H1 (cell line): ENCODE results near the gene HOXD10. TPM values are rescaled to one million over a fixed set of nuclear protein-coding genes. Genes with fewer than 3 reads are reported as not detected.

Experiments
- BCL11A ChIP-seq, 2 experiments: IDR thresholded peaks; one replicate each; pipeline ENCODE4 v1.6.1; 2011; ENCODE audit warnings: low read depth in 2 of 2, low read length in 2 of 2, mild to moderate bottlenecking in 2 of 2
- CBX5 ChIP-seq: fragments of 300-800, 300-1000 bp; sonication (generic); IDR thresholded peaks from 2 replicates; pipeline ENCODE4 v1.7.1; 2016; ENCODE audit warnings: antibody characterized with exemption, low read length, low read depth
- CBX8 ChIP-seq: fragments of 300-800, 300-1000 bp; sonication (generic); IDR thresholded peaks from 2 replicates; pipeline ENCODE4 v1.7.1; 2016; ENCODE audit warnings: low read depth, low read length, borderline replicate concordance
- CREB1 ChIP-seq: IDR thresholded peaks from 2 replicates; pipeline ENCODE4 v1.6.1; 2012; ENCODE audit warnings: inconsistent platforms
- CTBP2 ChIP-seq: IDR thresholded peaks from 2 replicates; pipeline ENCODE4 v1.7.0; 2011; ENCODE audit warnings: borderline replicate concordance, mild to moderate bottlenecking, moderate library complexity, mixed read lengths, low read length; ENCODE audit not compliant: insufficient read depth, insufficient read length
- EP300 ChIP-seq, 2 experiments: IDR thresholded peaks; 1 replicate in 1 of 2; 2 replicates in 1 of 2; pipeline ENCODE4 v1.6.1; 2011 to 2012; ENCODE audit warnings: low read depth in 2 of 2, low read length in 2 of 2, mild to moderate bottlenecking in 2 of 2, borderline replicate concordance in 1 of 2, inconsistent platforms in 1 of 2, moderate library complexity in 1 of 2
- EZH2 ChIP-seq: fragments of 200-600 bp; sonication (generic); IDR thresholded peaks from 2 replicates; pipeline ENCODE4 v1.7.1; 2012; ENCODE audit warnings: low read depth, mild to moderate bottlenecking, moderate library complexity, low read length, inconsistent platforms; ENCODE audit not compliant: severe bottlenecking
- GABPA ChIP-seq: IDR thresholded peaks from 2 replicates; pipeline ENCODE4 v1.6.1; 2011; ENCODE audit warnings: mild to moderate bottlenecking, low read length, moderate library complexity, borderline replicate concordance; ENCODE audit not compliant: insufficient read depth
- GTF2F1 ChIP-seq: IDR thresholded peaks from 2 replicates; pipeline ENCODE4 v1.6.1; 2012; ENCODE audit warnings: low read depth, low read length, improper control_type of control experiment, borderline replicate concordance
- KDM1A ChIP-seq: fragments of 200-600, 300-600 bp; sonication (generic); IDR thresholded peaks from 2 replicates; pipeline ENCODE4 v1.7.1; 2016; ENCODE audit warnings: mild to moderate bottlenecking, low read length, borderline replicate concordance
- KDM4A ChIP-seq: IDR thresholded peaks from one replicate; pipeline ENCODE4 v1.7.1; 2012; ENCODE audit warnings: low read depth, mild to moderate bottlenecking, moderate library complexity, low read length, inconsistent platforms; ENCODE audit not compliant: severe bottlenecking
- POLR2A ChIP-seq, 2 experiments: IDR thresholded peaks; 1 replicate in 1 of 2; 2 replicates in 1 of 2; pipeline ENCODE4 v1.6.1; 2011; ENCODE audit warnings: low read depth in 2 of 2, low read length in 2 of 2, mild to moderate bottlenecking in 2 of 2; ENCODE audit errors: control extremely low read depth in 1 of 2
- RNF2 ChIP-seq: fragments of 200-900, 300-1000 bp; sonication (generic); IDR thresholded peaks from 2 replicates; pipeline ENCODE4 v1.7.1; 2016; ENCODE audit warnings: borderline replicate concordance, low read depth, mild to moderate bottlenecking, antibody characterized with exemption, low read length; ENCODE audit not compliant: poor library complexity, severe bottlenecking; ENCODE audit errors: missing control alignments
- SP1 ChIP-seq: IDR thresholded peaks from 2 replicates; pipeline ENCODE4 v1.6.1; 2011; ENCODE audit warnings: low read depth, low read length
- SRF ChIP-seq: IDR thresholded peaks from 2 replicates; pipeline ENCODE4 v1.6.1; 2011; ENCODE audit warnings: mild to moderate bottlenecking, low read depth, low read length, moderate library complexity
- SUZ12 ChIP-seq: fragments of 200-600 bp; sonication (generic); IDR thresholded peaks from 2 replicates; pipeline ENCODE4 v1.6.1; 2012; ENCODE audit warnings: mild to moderate bottlenecking, inconsistent platforms, low read length, moderate library complexity, mixed read lengths
- TAF1 ChIP-seq: IDR thresholded peaks from 2 replicates; pipeline ENCODE4 v1.6.1; 2011; ENCODE audit warnings: mild to moderate bottlenecking, low read depth, low read length
- TBP ChIP-seq: IDR thresholded peaks from 2 replicates; pipeline ENCODE4 v1.6.1; 2011; ENCODE audit warnings: low read depth, low read length, improper control_type of control experiment
- TCF12 ChIP-seq: IDR thresholded peaks from 2 replicates; pipeline ENCODE4 v1.6.1; 2011; ENCODE audit warnings: low read depth, mild to moderate bottlenecking, low read length
- USF2 ChIP-seq: IDR thresholded peaks from 2 replicates; pipeline ENCODE4 v1.6.1; 2011; ENCODE audit warnings: low read length, improper control_type of control experiment
- YY1 ChIP-seq: IDR thresholded peaks from 2 replicates; pipeline ENCODE4 v1.6.1; 2011; ENCODE audit warnings: low read depth, mild to moderate bottlenecking, low read length
- polyA plus RNA-seq, 7 experiments: library from polyadenylated mRNA; depleted of rRNA in 3 of 7; stranded (reverse) in 5 of 7; unstranded in 2 of 7; fragments of >200 nt in 5 of 7; fragments of 200-250 nt in 2 of 7; gene quantifications; 1 replicate in 5 of 7; 2 replicates in 1 of 7; 4 replicates in 1 of 7; pipeline versions ENCODE4 v1.2.1 to v1.2.3, GENCODE V29; 2011 to 2013; ENCODE audit warnings: missing spikeins in 2 of 7, mixed read lengths in 2 of 7
- total RNA-seq: library from RNA; stranded (reverse); fragmentation: NEBNext Ultra II Directional; extraction: Animal tissue kit (Norgen Biotek cat#: 25700); gene quantifications from 2 replicates; pipeline ENCODE4 v1.2.1, GENCODE V29; 2021

Gene HOXD10
- total and polyA plus RNA-seq, 2 of the 8 experiments (the other 6 are each of a cell fraction or from before 2014, with no cell fraction given), result not detected

- TF ChIP-seq GABPA (no peak), CBX5 (no peak), CBX8 (peak; percentile 27; the same call in 1 of the 2 replicates), SUZ12 (peak; percentile 82), TBP (peak; percentile 92), POLR2A (IDR thresholded peaks at IDR 0.05; ENCODE audit: control extremely low read depth in 1 of 2, low read depth in 2 of 2, low read length in 2 of 2) (no peak), KDM1A (no peak), SP1 (no peak), TCF12 (no peak), KDM4A (no peak), YY1 (no peak), EZH2 (peak; percentile 82), SRF (no peak), CREB1 (no peak), EP300 (IDR thresholded peaks at IDR 0.05; ENCODE audit: borderline replicate concordance in 1 of 2, low read depth in 2 of 2, low read length in 2 of 2) (no peak), BCL11A (IDR thresholded peaks at IDR 0.05; ENCODE audit: low read depth in 2 of 2, low read length in 2 of 2) (no peak), RNF2 (peak; percentile 67), TAF1 (no peak), USF2 (no peak), GTF2F1 (no peak), CTBP2 (no peak)
- TF ChIP-seq, all 59 proteins: peak for 6
These were observed 43.4 kb upstream of the HOXD10 start (continued) for GRCh38 chr2:176072951-176073904.
